ENCODE results near the gene GLIPR1L1.
A peak's percentile ranks its signal among the peaks of the same experiment; 100 is the strongest.

GLIPR1L1 gene

GRCh38 chr12:75354011-75354410 is 19.5 kb downstream of the GLIPR1L1 start:
- DNase-seq, result no peak

DNA sequence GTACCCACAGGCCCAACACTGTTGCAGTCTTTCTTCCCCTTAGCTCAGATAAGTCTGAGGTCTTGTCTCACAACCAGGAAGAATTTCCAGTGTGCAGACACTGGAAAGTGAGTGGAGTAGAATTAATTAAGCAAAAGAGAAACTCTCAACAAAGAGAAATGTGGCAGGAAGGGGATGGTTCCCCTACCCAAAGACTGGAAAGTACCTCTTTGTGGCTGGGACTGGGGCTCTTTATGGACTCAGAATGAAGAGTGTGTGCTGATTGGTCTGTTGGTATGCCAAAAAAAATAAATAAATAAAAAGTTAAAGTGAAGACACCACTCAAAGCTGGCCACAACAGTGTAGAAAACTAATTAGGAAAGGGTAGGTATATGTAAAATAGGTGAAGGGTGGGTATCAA is 26.4 kb downstream of the GLIPR1L1 start:
- no peak for DNase-seq

DNA sequence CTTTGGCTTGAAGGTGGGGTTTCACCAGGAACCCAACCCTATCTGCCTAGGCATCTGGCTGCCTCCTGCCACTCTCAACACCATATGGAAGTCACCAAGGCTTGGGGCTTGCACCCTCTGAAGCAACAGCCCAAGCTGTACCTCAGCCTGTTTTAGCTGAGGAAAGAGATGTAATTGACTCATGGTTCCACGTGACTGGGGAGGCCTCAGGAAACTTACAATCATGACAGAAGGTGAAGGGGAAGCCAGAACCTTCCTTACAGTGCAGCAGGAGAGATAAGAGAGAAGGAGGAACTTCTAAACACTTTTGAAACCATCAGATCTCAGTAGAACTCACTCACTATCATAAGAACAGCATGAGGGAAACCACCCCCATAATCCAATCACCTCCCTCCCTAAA is 26.9 kb downstream of the GLIPR1L1 start:
- no peak for DNase-seq

GRCh38 chr12:75364919-75365318 is 30.4 kb downstream of the GLIPR1L1 start:
- peak; percentile 92 for DNase-seq

DNA sequence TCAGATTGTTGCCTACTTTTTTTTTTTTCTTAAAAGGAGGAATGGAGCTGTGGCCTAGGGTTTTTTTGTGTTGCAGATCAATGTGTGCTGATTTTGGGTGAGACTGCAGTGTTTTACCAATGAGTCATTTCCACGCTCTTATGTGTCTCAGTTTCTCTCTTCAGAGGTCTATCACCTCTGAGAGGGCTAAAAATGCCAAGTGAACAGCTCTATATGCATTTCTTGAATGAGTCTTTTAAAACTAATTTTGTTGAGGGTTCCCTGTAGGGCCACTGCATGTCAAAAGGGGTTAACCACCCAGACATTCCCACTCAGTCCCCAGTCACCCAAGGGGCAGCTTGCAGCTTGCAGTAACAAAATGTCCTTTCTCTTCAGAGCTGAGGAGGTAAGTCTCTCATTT is 32.2 kb downstream of the GLIPR1L1 start:
- DNase-seq, result no peak

- DNase-seq, result no peak
These were observed 40.5 kb downstream of the GLIPR1L1 start for GRCh38 chr12:75374971-75375370.

- DNase-seq, result peak; percentile 12
These were observed 43.9 kb downstream of the GLIPR1L1 start for GRCh38 chr12:75378354-75378753.

- DNase-seq, result no peak
These were observed 54.6 kb downstream of the GLIPR1L1 start for GRCh38 chr12:75389061-75389460.

- DNase-seq, result no peak
These were observed 55.2 kb downstream of the GLIPR1L1 start for GRCh38 chr12:75389706-75390105.

GRCh38 chr12:75390156-75390898 is 55.9 kb downstream of the GLIPR1L1 start:
- DNase-seq, result no peak

- peak; percentile 92 for DNase-seq
These were observed 56.5 kb downstream of the GLIPR1L1 start, which contains the start of gene GLIPR1L2 for GRCh38 chr12:75390899-75391538. Gene GLIPR1L2 (plus strand): TSS chr12:75391089. CDS start chr12:75391117, 28 bp downstream.

DNA sequence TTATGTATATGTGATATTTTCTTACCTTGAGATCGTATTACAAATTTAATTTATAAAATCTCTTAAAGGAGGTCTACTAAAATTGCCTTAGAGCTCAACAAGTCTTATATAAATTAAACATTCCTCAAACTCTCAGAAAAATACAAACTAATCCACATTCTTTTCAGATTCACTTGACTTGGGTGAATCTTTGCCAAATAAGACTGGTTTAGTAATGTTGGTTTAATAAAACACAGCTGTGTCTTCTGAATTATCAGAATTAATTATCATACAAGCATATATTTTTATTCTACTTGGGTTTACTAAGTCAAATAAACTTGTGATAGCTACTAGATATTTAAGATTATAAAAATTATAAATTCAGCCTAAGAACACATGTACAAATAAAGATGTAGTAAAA is 69.8 kb downstream of the GLIPR1L1 start:
- no peak for DNase-seq

DNA sequence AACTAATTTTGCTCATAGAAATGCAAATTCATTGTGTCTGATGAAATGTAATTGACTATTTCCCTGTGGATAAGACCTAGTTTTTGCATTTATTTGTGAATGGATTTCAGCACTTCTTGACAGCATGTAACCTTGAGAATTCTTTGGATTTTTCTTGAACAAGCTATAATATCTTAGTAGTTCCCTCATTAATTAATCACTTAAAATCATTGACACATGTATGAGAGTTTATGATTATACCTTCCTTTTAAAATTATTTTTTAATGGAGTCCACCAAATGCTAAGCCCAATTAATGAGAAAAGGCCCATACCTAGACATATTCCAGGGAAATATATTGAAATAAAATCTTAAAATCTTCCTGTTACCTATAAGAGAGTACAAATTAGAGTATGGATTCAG is 73.2 kb downstream of the GLIPR1L1 start:
- no peak for DNase-seq

- DNase-seq, result no peak
These were observed 75.4 kb downstream of the GLIPR1L1 start for GRCh38 chr12:75409830-75410229.

- no peak for DNase-seq
These were observed 80.2 kb downstream of the GLIPR1L1 start for GRCh38 chr12:75414671-75415070.

GRCh38 chr12:75419841-75420240 is 85.4 kb downstream of the GLIPR1L1 start:
- no peak for DNase-seq
